ENCODE measurements around the gene SGPP2.

SGPP2 gene

DNA sequence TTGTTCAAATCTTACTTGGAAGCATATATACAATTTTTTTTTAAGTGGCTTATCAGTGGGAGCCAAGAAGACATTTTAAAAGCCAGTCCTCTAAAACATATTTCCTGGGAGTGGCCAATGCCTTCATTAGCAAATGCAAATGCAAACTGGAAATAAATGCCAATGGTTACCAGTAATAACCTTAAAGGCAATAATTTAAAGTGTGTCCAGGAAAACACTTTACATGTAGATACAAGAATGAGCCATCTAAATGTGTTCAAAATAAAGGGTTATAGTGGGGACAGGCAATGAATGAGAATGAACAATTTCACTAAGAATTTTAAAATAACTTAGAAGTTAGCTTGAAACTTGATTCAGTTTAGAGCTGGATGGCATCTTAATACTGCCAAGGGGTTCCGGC is 167.3 kb downstream of the SGPP2 start:
- DNase-seq = no peak

DNA sequence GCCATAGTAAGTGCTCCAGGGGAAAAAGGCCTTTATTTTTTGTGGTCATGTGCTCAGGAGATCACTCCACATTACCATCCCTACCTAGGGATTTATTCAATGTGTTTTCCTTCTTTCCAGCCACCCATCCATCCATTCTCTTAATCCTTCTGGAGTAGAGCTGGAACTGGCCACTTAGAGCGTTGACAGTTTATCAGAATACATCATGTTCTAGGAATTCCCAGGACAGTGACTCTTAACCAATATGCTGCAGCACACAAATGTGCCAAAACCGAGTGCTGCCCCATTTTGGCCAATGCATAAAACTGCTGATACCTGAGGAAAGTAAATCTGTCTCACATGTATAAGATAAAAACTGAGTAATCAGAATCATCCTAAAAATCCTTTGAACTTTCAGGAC is 167.8 kb downstream of the SGPP2 start:
- no peak for DNase-seq

DNA sequence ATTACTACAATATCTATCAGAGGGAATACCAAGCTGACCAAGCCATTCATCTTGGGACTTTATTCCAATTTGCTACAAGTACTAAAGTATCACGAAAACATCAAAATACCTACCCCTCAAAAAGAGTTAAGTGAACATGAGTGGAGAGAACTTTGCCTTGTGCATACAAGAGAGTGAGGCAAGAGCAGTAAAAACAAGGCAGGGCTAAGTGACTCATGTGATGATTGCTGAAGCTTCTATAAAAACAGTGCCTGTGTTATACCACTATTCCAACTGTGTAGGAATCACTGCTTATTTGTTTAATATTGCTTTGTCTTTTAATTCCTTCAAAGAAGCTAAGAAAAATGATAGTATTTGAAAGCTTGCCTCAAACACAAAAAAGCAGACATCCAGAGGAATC is 170.3 kb downstream of the SGPP2 start:
- DNase-seq = no peak

DNA sequence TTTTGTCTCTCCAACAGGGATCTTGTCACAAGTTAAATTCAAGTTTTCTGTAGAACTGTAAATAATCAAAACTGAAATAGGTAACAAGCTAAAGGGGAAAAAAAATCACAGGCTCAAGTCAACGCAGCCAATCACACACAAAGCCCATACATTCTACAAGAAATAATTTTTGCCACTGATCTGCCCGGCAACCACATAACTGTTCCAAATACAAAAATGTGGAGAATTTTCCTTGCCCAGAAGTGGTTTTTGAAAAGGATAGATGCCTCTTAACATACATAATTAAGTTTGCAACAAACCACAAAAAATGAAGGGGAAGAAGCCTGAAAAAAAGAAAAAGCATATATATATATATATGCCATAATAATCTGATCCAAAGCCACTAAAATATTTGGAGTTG is 171.2 kb downstream of the SGPP2 start:
- no peak for DNase-seq

DNA sequence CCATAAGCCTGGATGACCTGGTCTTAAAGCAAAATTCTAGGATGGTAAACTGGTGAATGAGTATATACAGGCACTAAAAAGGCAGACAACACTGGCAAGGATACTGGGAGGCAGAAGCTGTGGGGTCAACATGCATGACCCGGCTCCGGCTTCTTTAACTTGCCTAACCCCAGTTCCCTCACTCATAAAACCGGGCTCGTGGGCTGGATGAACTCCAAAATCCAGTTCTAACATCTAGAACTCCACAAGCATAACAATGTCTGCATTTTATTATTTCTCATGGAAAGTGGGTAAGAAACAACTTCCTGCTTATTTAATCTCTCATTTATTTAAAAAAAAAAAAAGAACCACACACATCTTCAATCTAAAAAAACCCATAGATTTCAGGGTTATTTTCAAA is 174.3 kb downstream of the SGPP2 start:
- DNase-seq = no peak

DNA sequence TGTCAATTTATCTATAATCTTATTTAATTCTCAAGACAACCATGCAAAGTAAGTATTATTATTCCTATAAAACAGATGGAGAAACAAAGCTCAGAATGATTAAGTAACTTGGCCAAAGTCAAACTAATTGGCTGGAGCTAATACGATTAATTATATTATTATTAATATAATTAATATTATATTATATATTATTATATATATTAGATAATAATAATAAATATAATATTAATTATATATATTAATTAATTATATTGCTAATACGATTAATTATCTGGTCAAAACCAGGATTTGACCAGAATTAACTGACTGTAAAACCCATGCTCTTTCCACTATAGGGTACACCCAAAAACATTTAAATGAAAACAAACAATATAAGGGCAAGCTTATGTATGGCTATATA is 179.2 kb downstream of the SGPP2 start:
- no peak for DNase-seq

DNA sequence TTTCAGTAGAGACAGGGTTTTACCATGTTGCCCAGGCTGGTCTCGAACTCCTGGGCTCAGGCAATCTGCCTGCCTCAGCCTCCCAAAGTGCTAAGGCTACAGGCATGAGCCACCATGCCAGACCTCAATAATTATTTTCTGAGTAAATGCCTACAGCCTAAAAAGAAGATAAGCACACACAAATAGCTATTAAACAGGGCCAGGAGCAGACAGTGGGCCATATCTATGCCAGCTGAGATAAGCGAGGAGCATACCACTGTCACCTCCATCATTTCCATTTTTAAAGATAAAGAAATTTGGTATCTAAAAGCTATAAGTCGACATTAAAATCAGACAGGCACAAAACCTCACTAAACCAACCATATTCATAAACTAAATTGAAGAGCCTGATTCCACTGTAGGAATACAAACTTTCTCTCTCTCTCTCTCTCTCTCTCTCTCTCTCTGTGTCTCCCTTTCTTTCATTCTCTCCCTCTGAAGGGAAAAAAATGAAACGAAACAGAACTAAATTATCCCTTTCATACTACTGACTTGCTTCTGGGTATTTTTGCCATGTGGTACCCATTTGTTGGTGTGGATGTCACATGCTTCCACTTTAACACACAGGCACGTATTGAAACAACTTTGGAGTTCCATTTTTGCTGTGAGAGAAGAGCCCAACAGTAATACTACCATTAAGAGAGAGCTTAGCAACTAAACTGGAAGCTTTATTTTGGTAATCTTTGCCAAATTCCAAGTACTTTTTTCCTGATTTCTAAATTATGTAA is 180.6 kb downstream of the SGPP2 start:
- DNase-seq = no peak

DNA sequence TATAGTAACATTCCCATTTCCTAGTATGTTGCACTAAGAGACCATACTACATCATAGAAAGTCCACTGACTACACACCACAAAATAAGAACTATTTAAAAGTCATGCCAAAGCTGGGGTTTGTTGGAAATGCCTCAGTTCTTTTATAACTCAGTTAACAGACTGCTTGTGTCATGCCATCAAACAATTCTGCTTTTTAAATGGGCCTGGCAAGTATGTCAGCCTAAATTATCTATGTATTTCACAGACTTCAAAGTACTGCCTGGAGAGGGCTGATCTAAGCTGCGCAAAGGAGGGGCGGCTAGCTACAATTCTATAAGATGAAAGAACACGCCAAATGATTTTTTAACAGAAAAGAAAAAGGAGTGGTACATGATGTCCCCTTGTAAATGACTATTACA is 182.0 kb downstream of the SGPP2 start:
- no peak for DNase-seq

DNA sequence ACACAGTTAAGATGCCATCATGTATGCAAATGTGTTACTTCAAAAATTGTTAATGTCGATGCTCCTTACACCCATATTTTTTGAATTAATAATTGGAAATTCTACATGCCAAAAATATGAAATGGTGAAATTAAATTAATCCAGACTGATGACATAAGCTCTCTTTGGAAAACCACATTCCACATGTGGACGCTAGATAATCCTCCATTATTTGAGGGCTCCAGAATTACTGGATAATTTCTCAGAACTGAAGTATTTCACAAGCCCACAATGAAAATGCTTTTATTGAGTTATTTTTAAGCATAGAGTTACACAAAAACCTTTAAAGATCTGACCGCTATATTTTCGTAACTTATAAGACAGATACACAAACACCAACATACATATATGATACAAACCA is 183.7 kb downstream of the SGPP2 start:
- DNase-seq = no peak

DNA sequence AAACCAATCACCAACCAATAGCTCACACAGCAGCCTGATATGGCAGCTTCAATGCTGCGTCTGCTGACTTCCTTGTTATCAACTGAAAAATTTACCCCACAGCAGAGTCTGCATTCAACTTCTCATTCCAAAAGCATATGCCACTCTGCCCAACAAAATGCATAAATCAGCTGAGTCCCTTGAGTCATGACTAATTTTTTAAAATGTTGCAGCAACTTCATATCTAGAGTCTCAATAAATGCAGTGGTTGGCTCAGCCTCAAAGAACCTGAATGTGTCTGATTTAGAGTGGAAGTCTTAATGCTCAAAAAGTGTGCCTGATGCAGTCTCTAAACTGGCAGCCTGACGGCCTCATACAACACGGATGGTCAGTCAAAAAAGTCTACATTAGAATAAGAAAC is 185.0 kb downstream of the SGPP2 start:
- no peak for DNase-seq

Data from CD4-positive, alpha-beta T cell treated with Interleukin-21 for 1 hour (primary cell).